ENCODE data around the gene OR4C5. TPM values are rescaled to one million over a fixed set of nuclear protein-coding genes. Genes with fewer than 3 reads are reported as not detected.
"Not testable (repeated sequence)": the region's sequence is repeated elsewhere in the genome, so short reads cannot be mapped to it uniquely, and the experiment has no call there.

The OR4C5 gene
- total and polyA plus RNA-seq, 2 donors (not counting 3 experiments of a cell fraction or from before 2014, with no cell fraction given), result not detected

DNA sequence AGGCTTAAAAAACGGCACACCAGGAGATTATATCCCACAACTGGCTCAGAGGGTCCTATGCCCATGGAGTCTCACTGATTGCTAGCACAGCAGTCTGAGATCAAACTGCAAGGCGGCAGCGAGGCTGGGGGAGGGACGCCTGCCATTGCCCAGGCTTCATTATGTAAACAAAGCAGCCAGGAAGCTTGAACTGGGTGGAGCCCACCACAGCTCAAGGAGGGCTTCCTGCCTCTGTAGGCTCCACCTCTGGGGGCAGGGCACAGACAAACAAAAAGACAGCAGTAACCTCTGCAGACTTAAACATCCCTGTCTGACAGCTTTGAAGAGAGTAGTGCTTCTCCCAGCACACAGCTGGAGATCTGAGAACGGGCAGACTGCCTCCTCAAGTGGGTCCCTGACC lies 20.0 kb downstream of the OR4C5 start:
- H2AFZ ChIP-seq (ENCODE audit: low read depth, low read length); H3K4me2 ChIP-seq (ENCODE audit: insufficient read depth, low read length); DNase-seq (ENCODE audit: low read depth, low spot score); dilution Hi-C loops (cut with MboI; ENCODE audit: extremely low pct_ligation_motif_present, low sequenced_read_pairs); POLR2A ChIA-PET; H3K79me2 ChIP-seq (ENCODE audit: control insufficient read depth, insufficient read depth, low read length); H3K4me3 ChIP-seq (replicated peaks in 1 of 3; ENCODE audit: insufficient read depth in 1 of 3, low read depth in 1 of 3, low read length in 3 of 3); H3K27ac ChIP-seq (ENCODE audit: insufficient read depth, low read depth, low read length); CTCF ChIA-PET; H3K9ac ChIP-seq (replicated peaks; ENCODE audit: extremely low read depth, insufficient read depth, low read length); FAIRE-seq; H3K27me3 ChIP-seq (ENCODE audit: control insufficient read depth in 2 of 2, insufficient read depth in 2 of 2, low read length in 2 of 2); H3K4me1 ChIP-seq (ENCODE audit: control insufficient read depth, extremely low read depth, insufficient read depth, low read length); H3K9me1 ChIP-seq (replicated peaks; ENCODE audit: control insufficient read depth, extremely low read depth, insufficient read depth, low read length); H3K9me3 ChIP-seq (replicated peaks; ENCODE audit: control insufficient read depth, insufficient read depth, low read length); intact Hi-C loops (cut with micrococcal nuclease); BruUV-seq (replicated peaks); H3K36me3 ChIP-seq (ENCODE audit: control insufficient read depth in 2 of 2, extremely low read depth in 1 of 2, insufficient read depth in 2 of 2, low read length in 2 of 2); H4K20me1 ChIP-seq (replicated peaks; ENCODE audit: control insufficient read depth, extremely low read depth, insufficient read depth, low read length): not testable (repeated sequence)

- H3K4me1 ChIP-seq (ENCODE audit: control insufficient read depth, extremely low read depth, insufficient read depth, low read length); H3K4me2 ChIP-seq (ENCODE audit: insufficient read depth, low read length); dilution Hi-C loops (cut with MboI; ENCODE audit: extremely low pct_ligation_motif_present, low sequenced_read_pairs); H3K4me3 ChIP-seq (replicated peaks in 1 of 3; ENCODE audit: insufficient read depth in 1 of 3, low read depth in 1 of 3, low read length in 3 of 3); BruUV-seq (replicated peaks); H3K36me3 ChIP-seq (ENCODE audit: control insufficient read depth in 2 of 2, extremely low read depth in 1 of 2, insufficient read depth in 2 of 2, low read length in 2 of 2); H3K9ac ChIP-seq (replicated peaks; ENCODE audit: extremely low read depth, insufficient read depth, low read length); FAIRE-seq; H4K20me1 ChIP-seq (replicated peaks; ENCODE audit: control insufficient read depth, extremely low read depth, insufficient read depth, low read length); intact Hi-C loops (cut with micrococcal nuclease); H2AFZ ChIP-seq (ENCODE audit: low read depth, low read length); H3K9me3 ChIP-seq (replicated peaks; ENCODE audit: control insufficient read depth, insufficient read depth, low read length); H3K27ac ChIP-seq (ENCODE audit: insufficient read depth, low read depth, low read length); H3K79me2 ChIP-seq (ENCODE audit: control insufficient read depth, insufficient read depth, low read length); POLR2A ChIA-PET; CTCF ChIA-PET; H3K9me1 ChIP-seq (replicated peaks; ENCODE audit: control insufficient read depth, extremely low read depth, insufficient read depth, low read length); DNase-seq (ENCODE audit: low read depth, low spot score); H3K27me3 ChIP-seq (ENCODE audit: control insufficient read depth in 2 of 2, insufficient read depth in 2 of 2, low read length in 2 of 2): not testable (repeated sequence)
These were observed 23.8 kb downstream of the OR4C5 start for GRCh38 chr11:48342505-48342904.

- dilution Hi-C loops (cut with MboI; ENCODE audit: extremely low pct_ligation_motif_present, low sequenced_read_pairs) (no loop called here), intact Hi-C loops (cut with micrococcal nuclease) (no loop called here)
- no peak overlapping the region for H3K9ac ChIP-seq (replicated peaks; ENCODE audit: extremely low read depth, insufficient read depth, low read length)
- H3K27me3 ChIP-seq (ENCODE audit: control insufficient read depth in 2 of 2, insufficient read depth in 2 of 2, low read length in 2 of 2), result no peaks in the 10 kb centered on the region
- no peak for FAIRE-seq
- no TSS peak for BruUV-seq (replicated peaks)
- no peak for DNase-seq (ENCODE audit: low read depth, low spot score)
- no peak overlapping the region for H3K4me3 ChIP-seq (replicated peaks in 1 of 3; ENCODE audit: insufficient read depth in 1 of 3, low read depth in 1 of 3, low read length in 3 of 3)
- H3K4me2 ChIP-seq (ENCODE audit: insufficient read depth, low read length), result no peak overlapping the region
- H2AFZ ChIP-seq (ENCODE audit: low read depth, low read length), result no peak overlapping the region
- peaks cover 2% of the 10 kb centered on the region for H3K9me3 ChIP-seq (replicated peaks; ENCODE audit: control insufficient read depth, insufficient read depth, low read length)
- ChIA-PET POLR2A (no interaction called here), CTCF (no interaction called here)
- no peaks in the 10 kb centered on the region for H3K9me1 ChIP-seq (replicated peaks; ENCODE audit: control insufficient read depth, extremely low read depth, insufficient read depth, low read length)
- no peak overlapping the region for H3K27ac ChIP-seq (ENCODE audit: insufficient read depth, low read depth, low read length)
- H3K36me3 ChIP-seq (ENCODE audit: control insufficient read depth in 2 of 2, extremely low read depth in 1 of 2, insufficient read depth in 2 of 2, low read length in 2 of 2), result no peaks in the 10 kb centered on the region
- no peaks in the 10 kb centered on the region for H4K20me1 ChIP-seq (replicated peaks; ENCODE audit: control insufficient read depth, extremely low read depth, insufficient read depth, low read length)
- TF ChIP-seq MAX (IDR thresholded peaks at IDR 0.05; ENCODE audit: insufficient read depth, insufficient read length) (no peak), POLR2AphosphoS5 (IDR thresholded peaks at IDR 0.05; ENCODE audit: insufficient read depth, low read depth, low read length) (no peak), JUN (IDR thresholded peaks at IDR 0.05; ENCODE audit: borderline replicate concordance, insufficient read depth, insufficient read length, low read depth) (no peak), GATA2 (IDR thresholded peaks at IDR 0.05; ENCODE audit: insufficient read depth, insufficient read length, low read depth, low read length) (no peak), EZH2 (IDR thresholded peaks at IDR 0.05; ENCODE audit: borderline replicate concordance, low read depth, low read length, severe bottlenecking) (no peak), FOS (IDR thresholded peaks at IDR 0.05; ENCODE audit: borderline replicate concordance, insufficient read depth, low read length) (no peak), POLR2A (IDR thresholded peaks at IDR 0.05; ENCODE audit: low read depth, low read length) (no peak), MYC (IDR thresholded peaks at IDR 0.05; ENCODE audit: low read depth, low read length) (no peak)
- TF ChIP-seq, protein P1, sequence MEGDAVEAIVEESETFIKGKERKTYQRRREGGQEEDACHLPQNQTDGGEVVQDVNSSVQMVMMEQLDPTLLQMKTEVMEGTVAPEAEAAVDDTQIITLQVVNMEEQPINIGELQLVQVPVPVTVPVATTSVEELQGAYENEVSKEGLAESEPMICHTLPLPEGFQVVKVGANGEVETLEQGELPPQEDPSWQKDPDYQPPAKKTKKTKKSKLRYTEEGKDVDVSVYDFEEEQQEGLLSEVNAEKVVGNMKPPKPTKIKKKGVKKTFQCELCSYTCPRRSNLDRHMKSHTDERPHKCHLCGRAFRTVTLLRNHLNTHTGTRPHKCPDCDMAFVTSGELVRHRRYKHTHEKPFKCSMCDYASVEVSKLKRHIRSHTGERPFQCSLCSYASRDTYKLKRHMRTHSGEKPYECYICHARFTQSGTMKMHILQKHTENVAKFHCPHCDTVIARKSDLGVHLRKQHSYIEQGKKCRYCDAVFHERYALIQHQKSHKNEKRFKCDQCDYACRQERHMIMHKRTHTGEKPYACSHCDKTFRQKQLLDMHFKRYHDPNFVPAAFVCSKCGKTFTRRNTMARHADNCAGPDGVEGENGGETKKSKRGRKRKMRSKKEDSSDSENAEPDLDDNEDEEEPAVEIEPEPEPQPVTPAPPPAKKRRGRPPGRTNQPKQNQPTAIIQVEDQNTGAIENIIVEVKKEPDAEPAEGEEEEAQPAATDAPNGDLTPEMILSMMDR (IDR thresholded peaks at IDR 0.05; ENCODE audit: extremely low read depth in 1 of 2, insufficient read depth in 1 of 2, low read depth in 1 of 2, low read length in 2 of 2), result no peak
- no peaks in the 10 kb centered on the region for H3K79me2 ChIP-seq (ENCODE audit: control insufficient read depth, insufficient read depth, low read length)
- H3K4me1 ChIP-seq (ENCODE audit: control insufficient read depth, extremely low read depth, insufficient read depth, low read length), result no peaks in the 10 kb centered on the region
These were observed 24.8 kb downstream of the OR4C5 start for GRCh38 chr11:48341466-48341865.
